GM21576 (cell line): ENCODE results near the gene CYP19A1.
A peak's percentile ranks its signal among the peaks of the same experiment; 100 is the strongest.
"Not testable (repeated sequence)": the region's sequence is repeated elsewhere in the genome, so short reads cannot be mapped to it uniquely, and the experiment has no call there.

Experiments
- ATAC-seq: cut with Tn5 transposase; IDR thresholded peaks from one replicate; pipeline ENCODE4 v1.9.1; 2021; ENCODE audit warnings: mild to moderate bottlenecking, moderate library complexity; ENCODE audit not compliant: unreplicated experiment

CYP19A1 gene

DNA sequence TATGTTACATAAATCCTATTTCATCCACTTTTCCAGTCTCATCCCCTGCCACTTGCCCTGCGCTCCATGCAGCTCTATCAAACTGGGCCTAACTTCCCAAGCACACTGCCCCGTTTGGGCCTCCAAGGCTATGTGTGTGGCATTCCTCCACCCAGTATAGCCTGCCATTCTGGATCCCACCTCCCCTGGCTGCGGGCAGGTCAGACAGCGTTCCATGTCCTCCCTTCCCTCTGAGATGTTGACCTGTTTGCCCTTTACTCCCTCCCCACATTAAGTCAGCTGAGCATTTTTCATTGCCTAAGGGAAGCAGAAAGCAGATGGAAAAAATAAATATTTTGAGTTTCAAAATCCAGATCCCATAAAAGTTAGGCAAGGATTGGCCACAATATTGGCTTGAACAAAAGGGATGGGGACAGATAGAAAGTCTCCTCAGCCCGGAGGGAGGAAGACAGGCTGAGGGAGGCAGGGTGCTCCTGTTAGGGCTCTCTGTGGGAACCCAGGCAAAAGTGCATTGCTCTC lies 73.3 kb downstream of the CYP19A1 start:
- ATAC-seq: no peak

GRCh38 chr15:51263726-51264125 lies 74.7 kb downstream of the CYP19A1 start:
- ATAC-seq: no peak

GRCh38 chr15:51263116-51263515 lies 75.3 kb downstream of the CYP19A1 start:
- no peak for ATAC-seq

DNA sequence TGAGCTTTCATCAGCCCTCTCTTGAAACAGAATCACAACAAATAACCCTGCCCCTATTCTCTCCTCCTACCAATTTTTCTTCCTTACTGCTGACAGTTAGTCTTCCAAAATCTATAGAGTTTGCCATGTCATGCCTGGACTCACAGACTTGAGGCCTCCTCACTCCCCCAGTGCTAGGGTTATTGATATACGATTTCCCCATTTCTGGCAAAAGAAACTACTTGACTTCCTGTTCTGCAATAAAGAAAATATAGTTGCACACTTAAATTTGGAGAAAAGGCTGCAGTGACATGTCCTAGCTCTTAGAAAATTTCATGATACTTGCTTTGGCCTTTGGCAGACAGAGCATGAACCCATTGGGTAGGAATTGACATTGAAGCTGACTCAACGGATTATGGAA lies 75.9 kb downstream of the CYP19A1 start:
- ATAC-seq: no peak

- ATAC-seq: not testable (repeated sequence)
These were observed 77.3 kb downstream of the CYP19A1 start for GRCh38 chr15:51261113-51261512.

- no peak for ATAC-seq
These were observed 78.2 kb downstream of the CYP19A1 start for GRCh38 chr15:51260202-51260601.

- ATAC-seq: no peak
These were observed 82.9 kb downstream of the CYP19A1 start for GRCh38 chr15:51255533-51255932.

DNA sequence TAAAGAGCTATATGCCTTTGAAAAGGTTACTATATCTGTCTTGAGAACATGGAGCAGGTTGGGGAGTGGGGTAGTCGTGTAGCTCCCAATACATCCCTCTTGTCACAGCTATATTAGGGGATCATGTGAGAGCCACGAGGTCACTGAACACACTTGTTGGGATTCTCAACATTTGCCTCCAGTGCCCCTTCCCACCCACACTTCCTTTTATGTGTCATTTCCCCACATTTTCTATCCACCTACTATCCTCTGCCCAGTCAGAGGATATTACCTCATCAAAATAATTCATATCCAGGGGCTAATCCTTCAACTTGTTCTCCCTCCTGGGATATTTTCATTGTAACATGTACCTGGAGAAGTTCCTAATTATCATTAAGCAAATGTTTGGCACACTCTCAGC lies 85.0 kb downstream of the CYP19A1 start:
- no peak for ATAC-seq

DNA sequence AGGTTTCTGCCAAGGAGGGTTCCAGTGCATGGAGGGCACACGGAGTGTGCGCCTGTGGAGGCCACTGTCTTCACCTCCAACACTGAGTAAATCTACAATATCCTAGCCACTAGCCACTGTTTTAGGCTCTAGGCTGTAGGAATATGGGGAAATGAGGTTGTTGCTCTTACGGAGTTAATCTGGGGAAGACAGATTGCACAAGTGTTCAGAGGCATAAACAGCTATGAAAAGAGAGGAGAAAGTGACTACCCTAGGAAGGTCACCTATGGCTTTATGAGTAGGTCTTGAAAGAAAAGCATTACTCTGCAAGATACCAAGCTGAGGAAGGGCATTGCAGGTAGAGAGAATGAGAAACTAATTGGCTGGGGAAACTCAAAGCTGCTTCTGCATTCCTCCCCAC lies 85.7 kb downstream of the CYP19A1 start:
- ATAC-seq: no peak

- no peak for ATAC-seq
These were observed 86.8 kb downstream of the CYP19A1 start for GRCh38 chr15:51251556-51251955.

DNA sequence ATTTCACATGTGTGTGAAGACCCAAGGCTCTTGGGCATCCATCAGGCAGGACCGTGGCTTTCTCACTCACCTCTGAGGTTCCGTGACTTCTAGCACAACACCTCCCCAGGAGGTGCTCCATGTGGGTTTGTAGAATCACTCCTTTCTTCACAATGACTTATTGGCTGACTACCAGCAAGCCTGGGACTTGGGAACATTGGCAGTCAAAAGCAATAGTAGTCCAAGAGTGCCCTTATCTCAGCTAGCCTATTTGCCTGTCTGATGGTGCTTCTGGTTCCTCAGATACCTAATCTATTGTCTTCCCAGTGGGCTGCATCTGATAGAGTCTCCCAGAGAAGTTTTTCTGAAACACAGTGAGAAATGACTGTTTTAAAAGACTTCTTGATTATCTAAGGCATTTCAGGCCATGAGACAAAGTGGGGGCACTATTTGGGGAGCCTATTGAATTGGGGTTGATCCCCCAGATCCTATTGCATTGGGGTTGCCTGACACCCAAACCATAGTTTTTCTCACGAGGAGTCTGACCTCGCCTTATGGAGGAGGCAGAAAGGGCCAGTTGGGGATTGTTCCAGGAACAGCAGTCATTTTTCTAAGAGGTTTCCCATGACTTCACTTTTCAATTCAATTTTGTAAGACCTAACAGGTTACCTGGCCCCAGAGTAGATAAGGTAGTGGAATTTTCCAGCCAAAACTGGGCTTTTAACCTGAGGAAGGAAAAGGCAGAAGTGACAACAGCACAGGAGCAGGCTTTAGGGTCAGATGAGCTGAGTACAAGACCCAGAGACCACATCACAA lies 88.0 kb downstream of the CYP19A1 start:
- no peak for ATAC-seq

DNA sequence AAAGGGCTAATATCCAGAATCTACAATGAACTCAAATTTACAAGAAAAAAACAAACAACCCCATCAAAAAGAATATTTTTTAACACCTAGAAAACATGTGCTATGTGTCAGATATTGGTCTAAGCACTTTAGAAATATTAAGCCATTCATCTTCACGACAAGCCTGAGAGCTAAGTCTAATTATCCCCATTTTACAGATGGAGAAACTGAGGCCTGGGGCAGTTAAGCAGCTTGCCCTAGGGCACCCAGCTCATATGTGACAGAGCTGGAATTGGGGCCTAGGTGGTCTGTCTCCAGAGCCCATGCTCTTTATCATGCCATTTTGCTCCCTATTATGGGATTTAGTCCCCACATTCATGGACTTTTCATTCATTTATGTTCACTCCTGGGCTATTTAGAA lies 92.8 kb downstream of the CYP19A1 start:
- no peak for ATAC-seq

DNA sequence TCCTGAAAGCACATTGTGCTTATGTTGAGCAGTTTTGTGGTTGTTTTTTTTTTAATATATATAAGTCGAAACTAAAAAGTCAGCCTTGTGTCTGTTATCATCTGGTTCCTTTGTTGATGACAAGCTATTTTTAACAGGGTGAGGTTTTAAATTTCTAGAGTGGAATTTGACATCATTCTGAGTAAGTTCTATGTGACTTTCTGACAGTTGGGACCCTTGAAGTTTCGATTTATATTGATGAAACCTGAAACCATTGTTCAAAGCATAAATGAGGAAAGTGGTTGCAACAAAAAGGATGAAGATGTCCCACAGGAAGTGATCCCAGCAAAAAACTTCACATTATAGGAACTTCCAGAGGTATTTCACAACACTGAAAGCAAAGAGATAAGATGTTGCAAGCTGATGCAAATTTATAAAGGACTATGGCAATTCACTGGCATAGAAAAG lies 94.0 kb downstream of the CYP19A1 start:
- no peak for ATAC-seq

DNA sequence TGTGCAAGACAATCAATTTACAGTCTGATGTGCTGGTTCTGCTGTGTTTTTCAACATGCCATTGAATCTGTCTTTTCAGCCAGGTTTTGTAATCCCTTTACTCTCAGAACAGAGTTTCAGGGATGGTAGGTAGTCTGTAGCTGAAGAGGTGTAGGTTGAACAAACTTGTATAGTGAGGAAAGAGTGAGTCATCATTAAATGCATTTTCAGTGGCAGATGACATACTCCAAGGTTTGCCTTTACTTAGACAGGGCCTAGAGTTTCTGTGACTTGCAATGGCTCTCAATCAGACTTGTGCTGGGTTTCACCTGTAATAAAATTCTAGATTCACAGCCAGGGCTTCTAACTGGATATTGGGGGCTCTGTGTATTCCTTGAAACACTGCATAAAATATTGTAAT lies 94.6 kb downstream of the CYP19A1 start:
- ATAC-seq: no peak

DNA sequence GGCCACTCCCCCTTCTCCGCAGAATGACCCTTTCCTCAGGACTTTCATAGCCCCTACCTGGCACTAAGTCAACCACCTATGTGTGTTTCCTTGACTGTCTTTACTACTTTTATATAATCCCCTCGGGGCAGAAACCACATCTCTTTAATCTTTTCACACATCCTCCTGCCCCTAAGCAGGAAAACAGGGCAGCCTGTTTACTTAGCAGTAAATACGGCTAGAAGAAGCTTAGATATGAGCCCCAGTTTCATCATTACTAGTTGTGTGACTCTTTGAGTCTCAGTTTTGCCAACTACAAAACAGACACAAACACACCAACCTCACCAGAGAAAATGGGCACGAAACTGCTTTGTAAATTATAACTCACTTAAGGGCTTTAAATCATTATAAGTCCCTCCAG lies 98.3 kb downstream of the CYP19A1 start:
- no peak for ATAC-seq

DNA sequence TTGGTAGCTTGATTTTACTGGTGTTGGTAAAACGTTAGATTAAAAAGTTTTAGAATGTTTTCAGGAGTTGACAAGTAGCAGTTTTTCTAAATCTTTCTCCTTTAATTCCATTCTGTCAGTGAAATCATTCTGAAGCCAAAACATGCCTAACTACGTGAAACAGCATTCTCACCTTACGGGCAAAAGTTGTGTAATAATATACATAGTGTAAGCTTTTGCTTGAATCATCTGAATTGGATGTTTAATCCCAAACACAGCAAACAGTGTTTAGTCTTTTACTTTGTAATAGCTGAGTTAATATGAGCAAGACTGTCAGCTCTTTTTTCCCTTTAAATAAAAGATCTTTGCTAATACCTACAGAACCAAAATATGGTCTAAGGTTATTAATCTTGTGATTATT lies 100.6 kb downstream of the CYP19A1 start:
- ATAC-seq: no peak

GRCh38 chr15:51234176-51234927 lies 104.0 kb downstream of the CYP19A1 start:
- no peak for ATAC-seq

DNA sequence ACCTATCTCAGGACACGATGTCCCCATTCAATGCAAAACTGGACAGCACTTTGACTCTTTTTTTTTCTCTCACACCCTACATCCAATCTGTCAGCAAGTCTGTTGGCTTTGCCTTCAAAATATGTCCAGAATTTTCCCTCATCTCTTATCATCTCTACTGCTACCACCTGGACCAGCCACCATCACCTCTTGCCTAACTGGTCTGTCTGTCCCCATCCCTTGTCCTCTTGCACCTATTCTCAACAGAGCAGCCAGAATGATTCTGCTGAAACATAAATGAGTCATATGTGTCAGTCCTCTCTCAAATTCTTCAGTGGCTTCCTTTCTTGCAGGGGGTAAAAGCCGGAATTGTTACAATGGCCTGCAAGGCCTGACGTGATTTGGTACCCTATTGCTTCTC lies 105.8 kb downstream of the CYP19A1 start:
- ATAC-seq: no peak

- ATAC-seq: no peak
These were observed 108.5 kb downstream of the CYP19A1 start for GRCh38 chr15:51229907-51230330.

DNA sequence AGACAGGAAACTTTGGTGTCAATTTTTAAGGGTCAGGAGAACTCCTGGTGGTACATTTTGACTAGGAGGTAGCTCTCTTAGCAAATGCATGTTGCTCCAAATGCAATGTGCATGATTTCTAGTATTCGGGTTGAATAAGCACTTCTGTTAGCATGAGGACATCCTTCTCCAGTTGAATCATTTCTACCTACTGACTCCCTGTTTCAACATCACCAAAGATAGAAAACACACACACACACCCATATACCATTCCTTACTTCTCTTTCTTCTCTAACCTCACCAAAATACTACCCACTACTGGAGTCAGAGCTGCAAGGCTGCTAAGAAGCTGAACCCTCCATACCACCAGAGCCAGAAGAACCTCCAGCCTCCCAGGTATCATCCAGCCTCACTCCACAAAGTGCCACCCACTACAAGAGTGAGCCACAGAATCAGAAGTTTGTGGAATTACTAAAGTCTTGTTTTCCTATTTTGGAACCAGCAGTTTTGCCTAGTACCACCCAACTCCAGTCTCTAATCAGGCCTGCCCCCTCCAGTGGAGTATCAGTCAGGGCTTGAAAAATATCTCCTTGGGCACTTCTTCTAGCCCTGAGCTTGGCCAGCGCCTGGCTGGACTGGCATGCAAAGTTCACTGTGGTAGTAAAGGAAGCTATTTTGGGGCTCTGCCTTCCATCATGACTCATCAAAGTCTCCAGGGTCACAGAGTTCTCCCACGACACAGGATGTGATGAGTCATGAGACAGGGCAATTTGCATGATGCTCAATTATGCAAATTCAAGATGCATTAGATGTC lies 110.3 kb downstream of the CYP19A1 start:
- ATAC-seq: peak; percentile 85

GRCh38 chr15:51226576-51227210 lies 111.7 kb downstream of the CYP19A1 start:
- ATAC-seq: no peak
